Fibroblast of peridontal ligament (primary cell): ENCODE results near the gene TRAF3.
"Not testable (repeated sequence)": the region's sequence is repeated elsewhere in the genome, so short reads cannot be mapped to it uniquely, and the experiment has no call there.

Experiments
- DNase-seq: peaks from one replicate; pipeline ENCODE4 v3.0.0-alpha.2; 2010; ENCODE audit errors: extremely low read depth

The TRAF3 gene

GRCh38 chr14:102807013-102807406 is 29.8 kb downstream of the TRAF3 start:
- no peak for DNase-seq

GRCh38 chr14:102809870-102810269 is 32.6 kb downstream of the TRAF3 start:
- DNase-seq = peak; percentile 30

GRCh38 chr14:102810523-102810922 is 33.3 kb downstream of the TRAF3 start:
- no peak for DNase-seq

- no peak for DNase-seq
These were observed 34.2 kb downstream of the TRAF3 start for GRCh38 chr14:102811254-102811963.

- DNase-seq = no peak
These were observed 34.7 kb downstream of the TRAF3 start for GRCh38 chr14:102811971-102812370.

GRCh38 chr14:102813691-102814090 is 36.4 kb downstream of the TRAF3 start:
- no peak for DNase-seq

- DNase-seq = no peak
These were observed 40.1 kb downstream of the TRAF3 start for GRCh38 chr14:102817318-102817717.

GRCh38 chr14:102817942-102818940 is 41.0 kb downstream of the TRAF3 start:
- peak; percentile 37 for DNase-seq

- no peak for DNase-seq
These were observed 42.0 kb downstream of the TRAF3 start for GRCh38 chr14:102819176-102819628.

- DNase-seq = peak; percentile 47
These were observed 42.6 kb downstream of the TRAF3 start for GRCh38 chr14:102819747-102820330.

GRCh38 chr14:102821252-102821651 is 44.0 kb downstream of the TRAF3 start:
- DNase-seq = no peak

GRCh38 chr14:102822311-102822863 is 45.1 kb downstream of the TRAF3 start:
- no peak for DNase-seq

GRCh38 chr14:102822887-102823286 is 45.6 kb downstream of the TRAF3 start:
- not testable (repeated sequence) for DNase-seq

- DNase-seq = no peak
These were observed 46.3 kb downstream of the TRAF3 start for GRCh38 chr14:102823546-102823945.

GRCh38 chr14:102824832-102825231 is 47.6 kb downstream of the TRAF3 start:
- peak; percentile 19 for DNase-seq

- DNase-seq = no peak
These were observed 48.3 kb downstream of the TRAF3 start for GRCh38 chr14:102825307-102826095.

GRCh38 chr14:102826161-102826560 is 48.9 kb downstream of the TRAF3 start:
- DNase-seq = no peak

GRCh38 chr14:102826751-102827675 is 49.8 kb downstream of the TRAF3 start:
- DNase-seq = no peak

- DNase-seq = peak; percentile 45
These were observed 50.5 kb downstream of the TRAF3 start for GRCh38 chr14:102827716-102828115.

GRCh38 chr14:102828151-102828550 is 50.9 kb downstream of the TRAF3 start:
- no peak for DNase-seq
